NCI-H2171 treated with DMSO at 0.1 percent for 48 hours (cell line): ENCODE results near the gene DNAJC15.

Experiments used
- DNase-seq: peaks from one replicate; lab custom pipeline; 2025; lab: John Stamatoyannopoulos, UW

Gene DNAJC15

DNA sequence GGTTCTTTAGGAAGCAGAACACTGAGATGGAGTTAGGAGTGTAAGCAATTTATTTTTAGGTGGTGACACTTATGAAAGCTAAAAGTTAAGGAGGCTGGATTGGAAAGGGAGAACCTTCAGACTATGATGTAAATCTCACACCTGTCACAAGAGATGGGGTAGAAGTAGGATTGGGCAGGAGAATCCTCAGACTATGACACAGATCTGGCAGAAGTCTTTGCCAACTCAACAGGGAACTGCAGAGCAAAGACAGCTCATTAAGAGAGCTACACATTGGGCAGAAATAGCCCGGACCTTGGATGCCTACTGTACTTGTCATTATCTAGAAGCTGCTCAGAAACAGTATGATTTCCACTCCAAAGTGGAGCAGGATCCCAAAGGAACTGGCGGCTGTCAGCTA lies 134.4 kb downstream of the DNAJC15 start:
- DNase-seq = no peak

- DNase-seq = no peak
Observed at GRCh38 chr13:43158516-43158915, 135.1 kb downstream of the DNAJC15 start.

GRCh38 chr13:43159026-43159461 lies 135.7 kb downstream of the DNAJC15 start:
- DNase-seq = peak; percentile 89
